Stimulated activated CD8-positive, alpha-beta memory T cell treated with anti-CD3 and anti-CD28 coated beads, Interleukin-15, amount 100 ng/mL, for 24 hours (primary cell): Measurements from ENCODE around the gene CAPN15.
A peak's percentile ranks its signal among the peaks of the same experiment; 100 is the strongest.

Experiments
- DNase-seq: peaks from one replicate; pipeline ENCODE4 v3.0.0-alpha.2; 2020; ENCODE audit warnings: low read depth

The CAPN15 gene

DNA sequence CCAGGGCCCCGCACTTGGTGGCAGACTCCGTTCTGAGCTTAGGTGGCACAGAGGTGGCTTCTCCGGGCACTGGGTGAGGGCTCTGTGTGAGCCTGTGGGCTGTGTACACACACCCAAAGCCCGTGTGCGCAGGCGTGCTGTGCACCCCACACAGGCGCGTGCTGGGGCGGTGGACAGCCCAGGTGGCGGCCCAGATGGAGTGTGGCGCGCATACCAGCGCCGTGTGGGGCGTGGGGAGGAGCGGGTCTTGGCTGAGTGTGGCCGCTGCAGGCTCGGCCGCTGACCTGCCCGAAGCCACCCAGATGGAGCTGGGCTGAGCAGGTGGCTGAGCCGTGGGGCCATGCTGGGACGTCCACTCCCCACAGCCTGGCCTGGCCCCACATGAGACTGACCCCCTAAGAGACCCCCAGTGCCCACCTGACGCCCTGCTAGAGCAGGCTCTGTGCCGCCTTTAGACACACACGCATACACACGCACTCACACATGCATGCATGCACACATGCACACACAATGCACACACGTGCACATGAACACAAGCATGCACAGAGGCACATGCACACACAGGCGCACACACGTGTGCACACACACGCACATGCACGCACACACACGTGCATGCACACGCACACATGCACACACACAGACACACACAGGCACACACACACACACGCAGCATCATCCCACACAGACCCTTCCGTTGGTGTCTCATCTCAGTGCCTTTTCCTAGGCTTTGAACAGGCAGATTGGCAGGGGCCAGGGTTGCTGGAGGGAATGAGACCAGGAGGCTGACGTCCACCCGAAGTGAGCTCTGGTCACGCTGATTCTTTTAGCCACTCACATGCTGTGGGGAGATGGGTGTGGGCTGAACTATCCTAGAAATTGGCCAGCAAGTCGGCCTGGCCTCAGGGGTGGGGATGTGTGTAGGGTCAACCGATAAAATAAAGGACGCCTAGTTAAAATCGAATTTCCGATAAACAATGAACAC lies 34.7 kb downstream of the CAPN15 start:
- no peak for DNase-seq

DNA sequence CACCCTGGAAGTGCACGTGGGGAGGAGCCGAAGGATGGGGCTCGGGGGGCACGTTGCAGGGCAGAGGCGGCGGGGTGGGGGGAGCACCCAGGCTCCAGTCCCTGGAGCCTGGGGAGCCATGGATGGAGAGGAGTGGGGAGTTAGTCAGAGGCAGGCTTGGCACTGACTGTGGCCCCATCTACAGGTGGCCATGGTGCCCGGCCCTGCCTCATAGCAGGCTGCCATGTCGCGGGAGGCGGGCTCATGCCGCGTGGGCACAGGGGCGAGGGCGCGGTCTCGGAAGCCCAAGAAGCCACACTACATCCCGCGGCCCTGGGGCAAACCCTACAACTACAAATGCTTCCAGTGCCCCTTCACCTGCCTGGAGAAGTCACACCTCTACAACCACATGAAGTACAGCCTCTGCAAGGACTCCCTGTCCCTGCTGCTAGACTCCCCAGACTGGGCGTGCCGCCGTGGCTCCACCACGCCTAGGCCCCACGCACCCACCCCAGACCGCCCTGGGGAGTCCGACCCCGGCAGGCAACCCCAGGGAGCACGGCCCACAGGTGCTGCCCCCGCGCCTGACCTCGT lies 35.6 kb downstream of the CAPN15 start:
- DNase-seq: no peak

DNA sequence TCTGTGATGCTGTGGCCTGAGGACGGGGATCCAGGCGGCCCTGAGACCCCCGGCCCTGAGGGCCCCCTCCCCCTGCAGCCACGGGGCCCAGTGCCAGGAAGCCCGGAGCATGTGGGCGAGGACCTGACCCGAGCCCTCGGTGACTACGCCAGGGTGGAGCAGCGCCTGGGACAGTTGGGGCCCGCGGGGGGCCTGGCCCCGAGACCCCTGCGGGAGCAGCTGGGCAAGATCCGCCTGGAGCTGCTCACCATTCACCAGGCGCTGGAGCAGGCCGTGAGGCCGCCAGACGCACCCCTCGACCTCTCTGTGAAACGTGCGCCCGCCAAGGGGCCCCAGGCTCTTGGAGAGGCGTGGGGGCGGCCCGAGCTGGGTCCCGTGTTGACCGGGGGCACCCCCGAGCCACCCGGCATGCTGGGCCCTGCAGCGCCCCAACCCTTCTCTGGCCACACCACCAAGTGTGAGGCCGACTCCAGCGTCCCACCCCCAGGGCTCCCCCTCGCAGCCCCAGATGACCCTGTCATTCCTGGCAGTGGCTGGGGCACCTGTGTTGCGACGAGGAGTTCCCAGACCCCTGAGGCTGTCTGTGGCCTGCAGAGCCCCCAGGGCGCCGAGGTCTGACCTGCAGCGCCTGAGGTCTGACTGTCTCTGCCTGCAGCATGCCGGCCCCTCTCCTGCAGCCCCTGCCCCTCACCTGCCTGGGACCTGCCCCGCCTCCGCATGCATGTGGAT lies 37.3 kb downstream of the CAPN15 start:
- DNase-seq: no peak

DNA sequence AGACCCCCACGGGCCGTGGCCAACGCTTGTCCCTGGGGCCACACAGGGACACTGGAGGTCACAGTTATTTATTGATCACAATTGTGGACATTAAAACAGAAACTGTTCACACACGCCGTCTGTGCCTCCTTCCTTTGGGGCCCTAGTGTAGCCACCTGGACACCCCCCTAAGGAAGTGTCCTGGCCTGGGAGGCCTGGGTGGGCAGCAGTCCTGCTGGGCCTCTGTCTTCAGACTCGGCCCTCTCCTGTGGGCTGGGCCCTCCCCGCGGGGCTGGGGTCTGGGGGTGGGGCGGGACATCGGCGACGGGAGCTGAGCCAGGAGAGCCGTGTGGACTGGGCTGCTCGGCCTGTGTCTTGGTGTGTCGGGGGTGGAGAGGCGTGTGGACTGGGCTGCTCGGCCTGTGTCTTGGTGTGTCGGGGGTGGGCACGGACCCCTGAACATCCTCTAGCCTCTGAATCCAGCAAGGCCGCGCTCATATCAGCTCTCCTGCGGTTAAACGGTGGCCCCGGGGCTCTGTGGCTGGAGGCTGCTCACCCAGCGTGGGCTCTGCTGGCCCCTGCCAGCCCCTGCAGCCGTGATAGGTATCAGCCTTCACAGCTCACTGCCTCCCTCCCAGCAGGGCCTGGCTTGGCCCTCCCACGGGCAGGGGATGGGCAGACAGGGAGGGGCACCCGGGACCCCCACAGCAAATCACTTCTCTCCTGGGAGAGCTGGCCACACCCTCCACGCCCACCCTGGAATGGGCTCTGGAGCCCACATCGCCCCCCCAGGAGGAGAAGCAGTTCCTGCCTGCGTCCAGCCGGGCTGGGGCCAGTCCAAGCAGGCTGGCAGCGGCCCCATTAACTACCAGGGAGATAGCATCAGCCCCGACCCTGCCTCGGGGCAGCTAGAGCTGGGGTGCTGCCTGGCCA lies 38.2 kb downstream of the CAPN15 start:
- DNase-seq: no peak

DNA sequence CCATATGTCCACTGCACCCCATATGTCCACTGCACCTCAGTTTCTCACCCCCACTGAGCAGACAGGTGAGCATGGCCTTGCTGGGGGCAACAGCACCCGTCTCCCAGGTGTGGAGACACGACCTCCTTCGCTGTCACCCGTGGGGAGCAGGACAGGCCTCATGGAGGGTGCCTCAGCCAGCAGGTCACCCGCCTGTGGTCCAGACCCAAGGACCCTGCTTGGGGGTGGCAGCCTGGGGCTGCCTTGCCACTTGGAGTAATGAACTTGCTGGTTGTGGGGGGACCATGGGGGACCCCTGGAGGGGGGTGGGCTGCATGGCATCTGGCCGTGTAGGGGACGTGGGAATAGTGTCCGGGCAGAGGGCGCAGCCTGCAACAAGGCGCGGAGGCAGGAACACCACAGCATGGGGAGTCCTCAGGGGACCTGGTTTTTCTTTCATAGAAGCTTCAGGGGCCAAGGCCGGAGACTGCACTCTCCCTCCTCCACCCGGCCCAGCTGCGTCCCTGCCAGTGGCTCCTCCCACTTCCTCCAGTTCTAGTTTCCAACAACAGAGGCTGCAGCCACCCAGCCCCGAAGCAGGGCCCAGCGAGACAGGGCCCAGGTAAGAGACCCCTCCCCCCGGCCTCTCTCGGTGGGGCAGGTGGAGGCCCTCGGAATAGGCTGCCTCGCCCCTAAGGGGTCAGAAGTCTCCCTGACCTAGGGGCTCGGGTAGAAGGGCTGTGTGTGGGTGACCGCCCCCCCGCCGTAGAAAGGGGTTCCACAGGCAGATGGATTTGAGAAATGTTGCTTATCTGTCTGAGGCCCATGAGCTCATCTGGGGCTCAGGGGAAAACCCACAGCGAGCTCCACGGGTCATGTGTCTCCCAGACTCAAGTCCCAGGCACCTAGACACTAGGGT lies 39.2 kb downstream of the CAPN15 start, which contains the start of gene NHLRC4:
NHLRC4 (plus strand) TSS at position 531 of the 898 bp plus-strand sequence. CDS start 1,043 bp downstream, outside the sequence.
- DNase-seq: no peak

DNA sequence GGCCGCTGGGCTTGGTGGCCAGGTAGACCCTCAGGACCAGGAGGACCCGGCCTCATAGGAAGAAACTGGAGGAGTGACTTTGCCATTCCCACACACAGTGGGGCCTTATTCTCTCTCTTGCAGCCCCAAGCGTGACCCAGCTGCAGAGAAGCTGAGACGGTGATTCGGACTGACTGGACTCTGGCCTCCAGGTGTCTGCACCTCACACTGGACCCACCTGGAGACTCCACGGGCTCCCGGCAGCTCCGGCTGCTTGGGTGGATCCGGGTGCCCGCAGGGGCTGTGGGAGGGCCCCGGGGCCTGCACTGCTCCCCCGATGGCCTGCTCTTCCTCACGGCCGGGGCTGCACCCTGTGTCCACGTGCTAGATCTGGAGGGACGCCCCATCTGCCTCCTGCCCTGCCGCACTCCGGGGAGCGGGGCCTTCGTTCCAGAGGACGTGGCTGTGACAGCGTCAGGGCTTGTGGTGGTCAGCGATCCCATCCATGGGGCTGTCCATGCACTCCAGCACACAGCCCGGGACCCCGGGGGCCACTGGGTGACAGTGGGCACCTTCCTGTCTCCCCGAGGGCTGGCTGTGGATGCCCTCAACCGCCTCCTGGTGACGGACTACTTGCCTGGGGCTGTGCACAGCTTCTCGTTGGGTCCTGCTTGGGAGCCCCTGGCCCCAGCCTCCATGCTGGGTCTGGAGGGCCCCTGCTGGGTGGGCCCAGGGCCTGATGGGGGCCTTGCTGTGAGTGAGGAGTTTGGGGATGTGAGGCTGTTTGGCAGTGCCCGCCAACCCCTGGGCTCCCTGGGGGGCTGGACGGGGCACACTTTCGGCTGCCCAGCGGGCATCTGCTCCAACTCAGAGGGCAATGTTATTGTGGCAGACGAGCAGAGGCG lies 40.1 kb downstream of the CAPN15 start:
- no peak for DNase-seq

DNA sequence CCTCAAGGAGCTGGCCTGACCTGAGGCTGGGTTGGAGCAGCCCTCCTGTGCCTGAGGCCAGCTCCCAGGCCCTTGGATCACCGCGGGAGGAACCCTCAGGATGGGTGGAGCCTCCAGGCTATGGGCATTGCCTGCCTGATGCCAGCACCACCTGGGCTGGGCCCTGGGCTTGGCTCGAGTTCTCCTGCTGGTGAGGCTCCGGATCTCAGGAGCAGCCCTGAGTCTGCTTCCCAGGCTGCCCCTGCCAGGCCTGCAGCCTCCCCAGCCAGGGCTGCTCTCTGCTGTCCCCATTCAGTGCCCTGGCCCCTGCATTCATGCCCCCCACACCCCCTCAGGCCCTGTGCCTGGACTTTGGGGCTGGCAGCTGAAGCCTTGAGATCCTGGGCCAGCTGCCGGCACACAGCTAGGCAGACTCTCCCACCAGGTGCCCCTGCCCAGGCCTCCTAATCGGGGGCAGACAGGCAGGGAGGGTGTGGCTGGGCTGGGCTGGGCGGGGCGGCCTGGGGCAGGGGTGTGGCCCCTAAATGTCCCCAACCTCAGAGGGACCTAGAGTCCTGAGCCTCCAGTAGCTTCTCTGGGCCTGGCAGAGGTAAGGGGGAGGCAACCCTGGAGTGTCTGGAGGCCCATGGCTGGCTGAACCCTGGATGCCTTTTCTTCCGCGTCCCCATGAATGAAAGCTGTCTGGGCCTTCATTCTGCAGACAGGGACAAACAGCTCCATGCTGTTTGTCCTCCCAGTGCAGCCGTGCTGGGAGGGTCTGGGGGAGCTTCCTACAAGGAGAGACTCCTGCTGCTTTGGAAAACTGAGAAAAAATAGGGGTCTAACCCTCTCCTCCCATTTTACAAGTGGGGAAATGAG lies 41.1 kb downstream of the CAPN15 start:
- DNase-seq: no peak

DNA sequence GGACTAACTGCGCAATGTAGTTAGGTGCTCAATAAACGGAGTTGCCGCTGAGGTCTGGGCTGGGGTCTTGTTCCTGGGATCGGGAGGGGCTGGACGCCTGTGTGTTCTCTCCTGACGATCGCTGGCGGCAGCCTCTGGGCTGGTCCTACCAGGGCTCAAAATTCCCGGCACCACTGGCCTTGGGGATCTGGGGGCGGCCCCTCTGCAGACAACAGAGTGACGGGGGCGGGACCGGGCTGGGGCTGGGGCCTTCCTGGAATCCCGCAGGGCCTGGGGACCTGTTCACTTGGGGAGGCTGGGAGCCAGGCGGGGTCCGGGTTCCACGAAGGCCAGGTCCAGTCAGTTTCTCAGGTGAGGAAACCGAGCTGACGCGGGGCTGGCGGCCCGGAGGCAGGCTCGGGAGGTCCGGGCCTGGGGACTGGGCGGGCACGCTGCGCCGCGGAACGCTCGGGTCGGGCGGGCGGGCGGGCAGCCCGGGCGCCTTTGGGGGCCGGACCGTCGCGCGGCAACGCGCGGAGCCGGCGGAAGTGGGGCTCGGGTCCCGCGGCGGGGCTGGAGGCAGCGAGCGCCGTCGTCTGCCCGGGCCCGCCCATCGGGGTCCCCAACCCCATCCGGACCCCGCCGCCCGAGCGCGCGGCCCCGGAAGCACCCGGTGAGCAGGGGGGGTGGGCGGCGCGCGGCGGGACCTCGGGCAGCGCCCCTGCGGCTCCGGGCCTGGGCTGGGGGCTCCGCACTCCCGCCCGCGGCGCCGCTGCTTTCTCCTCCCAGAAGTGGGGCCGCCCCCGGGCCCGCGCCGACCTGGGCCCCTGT lies 42.1 kb downstream of the CAPN15 start, which contains the start of gene PIGQ:
PIGQ (plus strand) TSS at position 524 of the 810 bp plus-strand sequence. CDS start 4,107 bp downstream, outside the sequence.
- DNase-seq: peak; percentile 63

DNA sequence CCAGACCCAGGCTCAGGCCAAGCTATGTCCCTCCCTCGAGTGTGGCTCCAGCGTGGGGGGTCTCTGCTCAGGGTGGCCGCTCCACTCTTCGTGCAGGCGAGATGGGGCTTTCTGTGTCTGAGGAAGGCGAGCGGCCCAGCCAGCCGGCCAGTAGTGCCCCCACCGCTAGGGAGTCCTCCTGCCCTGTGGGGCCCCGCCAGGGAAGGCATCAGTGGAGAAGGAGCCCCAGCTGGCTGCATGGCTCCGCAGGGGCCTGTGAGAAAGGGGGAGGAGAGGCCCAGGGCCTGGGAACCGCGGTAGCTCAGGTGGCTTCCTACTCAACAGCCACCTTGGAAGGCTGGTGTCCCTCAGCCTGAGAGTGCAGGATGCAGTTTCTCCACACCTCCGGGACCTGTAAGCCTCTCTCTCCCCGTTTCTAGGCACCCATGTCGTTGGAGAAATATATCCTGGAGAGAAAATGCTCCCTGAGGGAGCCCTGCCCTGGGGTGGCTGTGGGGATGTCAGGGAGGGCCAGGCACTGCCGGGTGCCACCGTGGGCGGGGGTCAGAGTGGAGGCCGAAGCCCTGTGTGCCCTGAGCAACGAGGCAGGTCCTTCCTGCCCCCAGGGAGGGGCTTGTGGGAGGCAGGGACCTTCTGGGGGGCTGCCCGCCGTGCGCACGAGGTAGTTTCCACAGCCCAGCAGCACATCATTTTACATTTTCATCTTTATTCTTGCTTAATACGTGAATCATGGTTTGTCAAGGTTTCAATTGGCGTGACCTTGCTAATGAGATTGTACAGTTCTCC lies 45.5 kb downstream of the CAPN15 start:
- no peak for DNase-seq

DNA sequence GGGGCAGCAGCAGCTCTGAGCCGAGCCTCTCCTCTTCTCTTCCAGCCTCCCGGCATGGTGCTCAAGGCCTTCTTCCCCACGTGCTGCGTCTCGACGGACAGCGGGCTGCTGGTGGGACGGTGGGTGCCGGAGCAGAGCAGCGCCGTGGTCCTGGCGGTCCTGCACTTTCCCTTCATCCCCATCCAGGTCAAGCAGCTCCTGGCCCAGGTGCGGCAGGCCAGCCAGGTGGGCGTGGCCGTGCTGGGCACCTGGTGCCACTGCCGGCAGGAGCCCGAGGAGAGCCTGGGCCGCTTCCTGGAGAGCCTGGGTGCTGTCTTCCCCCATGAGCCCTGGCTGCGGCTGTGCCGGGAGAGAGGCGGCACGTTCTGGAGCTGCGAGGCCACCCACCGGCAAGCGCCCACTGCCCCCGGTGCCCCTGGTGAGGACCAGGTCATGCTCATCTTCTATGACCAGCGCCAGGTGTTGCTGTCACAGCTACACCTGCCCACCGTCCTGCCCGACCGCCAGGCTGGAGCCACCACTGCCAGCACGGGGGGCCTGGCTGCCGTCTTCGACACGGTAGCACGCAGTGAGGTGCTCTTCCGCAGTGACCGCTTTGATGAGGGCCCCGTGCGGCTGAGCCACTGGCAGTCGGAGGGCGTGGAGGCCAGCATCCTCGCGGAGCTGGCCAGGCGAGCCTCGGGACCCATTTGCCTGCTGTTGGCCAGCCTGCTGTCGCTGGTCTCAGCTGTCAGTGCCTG lies 46.7 kb downstream of the CAPN15 start:
- DNase-seq: no peak

DNA sequence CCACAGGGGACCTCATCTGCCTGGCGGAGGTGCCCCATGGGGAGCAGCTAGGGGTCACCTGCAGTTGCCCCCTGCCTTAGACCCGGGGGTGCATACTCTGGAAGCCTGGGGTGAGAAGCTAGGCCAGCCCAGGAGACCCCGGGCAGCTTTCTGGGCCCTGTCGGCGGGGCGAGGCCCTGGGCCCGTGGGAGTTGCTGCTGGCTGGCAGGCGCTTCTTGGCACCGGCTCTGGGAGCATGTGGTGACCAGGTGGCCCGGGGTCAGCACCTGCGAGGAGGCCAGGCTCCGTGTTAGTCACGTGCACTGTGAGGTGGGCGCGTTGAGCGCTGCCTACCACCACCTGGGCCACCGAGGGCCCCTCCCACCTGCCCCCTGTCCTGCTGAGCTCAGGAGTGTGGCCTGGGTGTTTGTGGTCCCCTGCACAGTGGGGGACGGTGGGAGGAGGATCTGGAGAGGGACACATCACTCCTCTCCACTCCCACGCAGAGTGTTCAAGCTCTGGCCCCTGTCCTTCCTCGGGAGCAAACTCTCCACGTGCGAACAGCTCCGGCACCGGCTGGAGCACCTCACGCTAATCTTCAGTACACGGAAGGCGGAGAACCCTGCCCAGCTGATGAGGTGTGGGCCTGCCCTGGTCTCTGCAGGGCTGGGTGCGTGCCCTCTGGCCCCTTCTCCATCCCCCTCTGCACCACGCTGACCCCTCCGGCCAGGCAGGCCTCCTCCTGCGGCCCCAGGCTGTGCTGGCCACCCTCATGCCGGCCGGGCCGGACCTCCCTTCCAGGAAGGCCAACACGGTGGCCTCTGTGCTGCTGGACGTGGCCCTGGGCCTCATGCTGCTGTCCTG lies 48.1 kb downstream of the CAPN15 start:
- DNase-seq: no peak

DNA sequence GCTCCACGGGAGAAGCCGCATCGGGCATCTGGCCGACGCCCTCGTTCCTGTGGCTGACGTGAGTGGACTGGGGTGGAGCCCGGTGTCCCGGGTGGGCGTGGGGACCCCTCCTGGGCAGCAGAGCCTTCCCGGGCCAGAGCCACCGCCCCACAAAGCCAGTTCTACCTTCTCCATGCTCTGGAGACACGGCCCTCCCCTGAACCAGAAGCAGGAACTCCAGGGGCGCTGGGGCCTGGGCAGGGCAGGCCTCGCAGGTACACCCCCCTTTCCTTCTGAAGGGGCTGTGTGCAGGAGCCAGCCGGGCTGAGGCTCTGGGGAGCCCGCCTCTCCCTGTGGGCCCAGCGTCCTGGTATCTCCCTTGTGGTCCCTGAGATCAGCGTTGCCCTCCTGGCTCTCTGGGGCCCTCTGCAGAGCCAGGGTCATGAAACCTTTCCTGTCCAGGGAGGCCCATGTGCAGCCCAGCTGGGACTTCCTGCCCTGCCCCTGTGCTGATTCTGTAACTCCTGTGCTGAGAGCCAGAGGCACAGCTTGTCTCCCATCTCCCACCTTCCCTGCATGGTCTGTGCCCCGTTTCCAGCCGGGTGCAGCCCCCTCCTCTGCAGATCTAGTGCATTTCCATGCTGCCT lies 48.8 kb downstream of the CAPN15 start:
- DNase-seq: no peak

DNA sequence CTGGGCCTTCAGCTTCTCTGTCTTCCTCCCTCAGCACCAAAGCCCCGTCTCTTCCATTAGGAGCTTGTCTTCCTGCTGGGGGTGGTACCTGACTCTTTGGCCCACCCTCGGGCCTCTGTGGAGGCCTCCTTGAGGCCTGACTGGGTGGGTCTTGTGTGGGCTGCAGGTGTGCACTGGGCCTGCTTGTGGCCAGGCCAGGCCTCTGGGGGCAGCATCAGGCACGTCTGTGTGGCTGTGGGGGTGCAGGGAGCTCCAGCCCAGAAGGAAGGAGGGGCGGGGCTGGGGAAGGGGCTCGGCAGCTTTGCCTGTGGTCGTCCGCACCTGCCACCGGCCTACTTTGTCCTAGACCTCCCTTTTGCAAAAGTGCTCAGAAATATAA lies 49.3 kb downstream of the CAPN15 start:
- DNase-seq: no peak

DNA sequence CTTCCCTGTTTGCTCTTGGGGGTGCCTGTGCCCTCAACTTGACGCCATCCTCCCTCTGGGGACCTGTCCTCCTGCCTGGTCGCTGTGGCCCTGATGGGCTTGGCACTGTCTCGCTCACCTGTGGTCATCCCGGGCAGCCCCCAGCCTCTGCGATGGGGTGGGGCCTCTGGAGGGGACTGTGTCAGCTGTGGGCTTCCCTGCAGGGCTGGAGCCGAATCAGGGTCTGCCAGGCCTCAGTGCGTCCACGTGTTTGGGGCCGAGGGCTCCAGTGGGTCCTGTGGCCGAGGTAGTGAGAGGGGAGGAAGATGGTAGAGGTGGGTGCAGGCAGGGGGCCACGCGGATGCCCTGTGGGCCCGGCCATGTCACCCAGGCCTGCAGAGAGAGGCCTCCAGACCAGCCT lies 50.3 kb downstream of the CAPN15 start:
- no peak for DNase-seq
